Keratinocyte (primary cell): Measurements from ENCODE around the gene SIPA1L3. TPM values are rescaled to one million over a fixed set of nuclear protein-coding genes. Genes with fewer than 3 reads are reported as not detected.

ENCODE experiments used
- DNase-seq: peaks from one replicate; pipeline ENCODE4 v3.0.0-alpha.2; 2011; ENCODE audit warnings: low read depth, missing footprints, low spot score
- FAIRE-seq: peaks from 2 replicates; lab custom pipeline; 2011; peaks lifted over from hg19 to GRCh38; lab: Jason Lieb, UNC
- H2AFZ ChIP-seq: 2 replicates; pipeline ENCODE4 v1.6.0; 2012; ENCODE audit warnings: low read length, control low read depth, inconsistent platforms; ENCODE audit not compliant: control insufficient read depth
- H3K27ac ChIP-seq: 2 replicates; pipeline ENCODE4 v1.5.1; 2011; ENCODE audit warnings: low read length; ENCODE audit not compliant: control insufficient read depth, insufficient read depth
- H3K27me3 ChIP-seq: 3 replicates; pipeline ENCODE4 v1.6.0; 2011; ENCODE audit warnings: low read length; ENCODE audit not compliant: control insufficient read depth, insufficient read depth; ENCODE audit errors: extremely low read depth
- H3K36me3 ChIP-seq, 2 experiments: 2 replicates in 1 of 2; 3 replicates in 1 of 2; pipeline ENCODE4 v1.5.1; 2011; ENCODE audit warnings: low read length in 2 of 2, mild to moderate bottlenecking in 1 of 2; ENCODE audit not compliant: control insufficient read depth in 2 of 2, insufficient read depth in 2 of 2; ENCODE audit errors: extremely low read depth in 1 of 2
- H3K4me1 ChIP-seq: 3 replicates; pipeline ENCODE4 v1.5.1; 2011; ENCODE audit warnings: low read length; ENCODE audit not compliant: control insufficient read depth, insufficient read depth; ENCODE audit errors: extremely low read depth
- H3K4me2 ChIP-seq: 3 replicates; pipeline ENCODE4 v1.6.0; 2011; ENCODE audit warnings: low read depth, low read length; ENCODE audit not compliant: control insufficient read depth, insufficient read depth; ENCODE audit errors: extremely low read depth
- H3K4me3 ChIP-seq, 3 experiments: fragments of 200-600 bp in 1 of 3; sonication (generic) in 1 of 3; 2 replicates in 2 of 3; 3 replicates in 1 of 3; pipeline ENCODE4 v1.5.1; 2011 to 2016; ENCODE audit warnings: low read length in 3 of 3, mild to moderate bottlenecking in 3 of 3, control low read depth in 2 of 3, inconsistent platforms in 1 of 3, low read depth in 1 of 3, mixed read lengths in 1 of 3, mixed run types in 1 of 3, moderate library complexity in 1 of 3; ENCODE audit not compliant: control insufficient read depth in 2 of 3, insufficient read depth in 2 of 3; ENCODE audit errors: extremely low read depth in 1 of 3
- H3K79me2 ChIP-seq: 2 replicates; pipeline ENCODE4 v1.6.0; 2012; ENCODE audit warnings: low read length; ENCODE audit not compliant: control insufficient read depth, insufficient read depth
- H3K9ac ChIP-seq: 3 replicates; pipeline ENCODE4 v1.6.0; 2011; ENCODE audit warnings: low read length; ENCODE audit not compliant: control insufficient read depth, insufficient read depth; ENCODE audit errors: extremely low read depth
- H3K9me1 ChIP-seq: 3 replicates; pipeline ENCODE4 v1.6.0; 2011; ENCODE audit warnings: low read length; ENCODE audit not compliant: control insufficient read depth, insufficient read depth; ENCODE audit errors: extremely low read depth
- H3K9me3 ChIP-seq: 2 replicates; pipeline ENCODE4 v1.5.1; 2012; ENCODE audit warnings: low read depth, low read length; ENCODE audit not compliant: control insufficient read depth
- H4K20me1 ChIP-seq: 3 replicates; pipeline ENCODE4 v1.6.0; 2011; ENCODE audit warnings: low read length; ENCODE audit not compliant: control insufficient read depth, insufficient read depth; ENCODE audit errors: extremely low read depth
- CTCF ChIP-seq, 3 experiments: IDR thresholded peaks in 1 of 3; conservative IDR thresholded peaks in 1 of 3; optimal IDR thresholded peaks in 1 of 3; 2 replicates in 2 of 3; 3 replicates in 1 of 3; pipeline versions ENCODE3 to v1.5.1; 2011; ENCODE audit warnings: low read length in 3 of 3, mild to moderate bottlenecking in 3 of 3, moderate library complexity in 2 of 3, control low read depth in 1 of 3, inconsistent platforms in 1 of 3; ENCODE audit not compliant: insufficient read depth in 2 of 3; ENCODE audit errors: extremely low read depth in 1 of 3
- EZH2 ChIP-seq: IDR thresholded peaks from one replicate; pipeline ENCODE4 v1.6.1; 2012; ENCODE audit warnings: inconsistent platforms, mild to moderate bottlenecking, low read length, moderate library complexity
- dilution Hi-C: fragments of 300-500 bp; cut with MboI; formaldehyde crosslinking; loops from one replicate; pipeline ENCODE4 v1.7.0; 2020; ENCODE audit warnings: low sequenced_read_pairs; ENCODE audit not compliant: extremely low pct_ligation_motif_present
- polyA plus RNA-seq, 5 experiments: library from polyadenylated mRNA; depleted of rRNA in 3 of 5; stranded (reverse) in 3 of 5; stranded (forward) in 1 of 5; unstranded in 1 of 5; fragments of >200 nt; gene quantifications; 1 replicate in 1 of 5; 2 replicates in 3 of 5; 3 replicates in 1 of 5; pipeline versions ENCODE4 v1.2.1 to v1.2.3, GENCODE V29; 2011 to 2012; ENCODE audit warnings: missing spikeins in 2 of 5, low read depth in 1 of 5, low replicate concordance in 1 of 5

SIPA1L3 gene
- polyA plus RNA-seq, 1 donor (not counting 4 experiments of a cell fraction or from before 2014, with no cell fraction given), result 8.0 TPM

- Histone ChIP-seq H3K36me3 (peaks cover 5 to 11% of the 10 kb centered on the region in 2 experiments), H3K27me3 (no peaks in the 10 kb centered on the region), H3K4me2 (no peak overlapping the region), H4K20me1 (no peaks in the 10 kb centered on the region), H3K79me2 (no peaks in the 10 kb centered on the region), H3K9me1 (no peaks in the 10 kb centered on the region), H3K9ac (no peak overlapping the region), H3K27ac (no peak overlapping the region), H3K4me1 (peaks cover 3% of the 10 kb centered on the region), H2AFZ (no peak overlapping the region), H3K9me3 (no peaks in the 10 kb centered on the region), H3K4me3 (no peak overlapping the region)
- DNase-seq, result no peak
- no peak for FAIRE-seq
- TF ChIP-seq EZH2 (no peak), CTCF (optimal IDR thresholded peaks at IDR 0.05 in 1 of 3, IDR thresholded peaks at IDR 0.05 in 1 of 3, conservative IDR thresholded peaks at IDR 0.05 in 1 of 3; ENCODE audit: extremely low read depth in 1 of 3, insufficient read depth in 2 of 3, low read length in 3 of 3) (no peak)
- dilution Hi-C loops, result no loop called here
Observed at GRCh38 chr19:38120471-38121025, 213.5 kb downstream of the SIPA1L3 start.

- no peaks in the 10 kb centered on the region for H3K9me1 ChIP-seq
- H2AFZ ChIP-seq, result no peak overlapping the region
- no peaks in the 10 kb centered on the region for H3K4me1 ChIP-seq
- no peak for DNase-seq
- FAIRE-seq, result no peak
- no peaks in the 10 kb centered on the region for H4K20me1 ChIP-seq
- H3K27ac ChIP-seq, result no peak overlapping the region
- dilution Hi-C loops, result no loop called here
- no peaks in the 10 kb centered on the region for H3K27me3 ChIP-seq
- H3K4me2 ChIP-seq, result no peak overlapping the region
- TF ChIP-seq CTCF (optimal IDR thresholded peaks at IDR 0.05 in 1 of 3, IDR thresholded peaks at IDR 0.05 in 1 of 3, conservative IDR thresholded peaks at IDR 0.05 in 1 of 3; ENCODE audit: extremely low read depth in 1 of 3, insufficient read depth in 2 of 3, low read length in 3 of 3), result no peak
- TF ChIP-seq EZH2, result no peak
- H3K9ac ChIP-seq, result no peak overlapping the region
- peaks cover 5 to 8% of the 10 kb centered on the region in 2 experiments for H3K36me3 ChIP-seq
- H3K9me3 ChIP-seq, result no peaks in the 10 kb centered on the region
- no peak overlapping the region for H3K4me3 ChIP-seq
- no peaks in the 10 kb centered on the region for H3K79me2 ChIP-seq
Observed at GRCh38 chr19:38122402-38123093, 215.5 kb downstream of the SIPA1L3 start.
